ENCODE measurements around the gene DCDC2.
"Not testable (repeated sequence)": the region's sequence is repeated elsewhere in the genome, so short reads cannot be mapped to it uniquely, and the experiment has no call there.

Gene DCDC2

DNA sequence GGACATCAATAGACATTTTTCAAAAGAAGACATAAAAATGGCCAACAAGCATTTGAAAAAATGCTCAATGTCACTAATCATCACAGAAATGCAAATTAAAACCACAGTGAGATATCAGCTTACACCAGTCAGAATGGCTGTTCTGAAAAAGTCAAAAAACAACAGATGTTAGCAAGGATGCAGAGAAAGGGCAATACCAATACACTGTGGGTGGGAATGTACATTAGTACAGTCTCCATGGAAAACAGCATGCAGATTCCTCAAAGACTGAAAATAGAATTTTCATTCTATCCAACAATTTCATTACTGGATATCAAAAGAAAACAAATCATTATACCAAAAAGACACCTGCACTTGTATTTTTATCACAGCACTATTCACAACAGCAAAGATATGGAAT, 85.3 kb downstream of the DCDC2 start:
- no peak overlapping the region for H4K91ac ChIP-seq (ENCODE audit: low read depth, low read length)
- no peak overlapping the region for H2AFZ ChIP-seq (ENCODE audit: insufficient read depth, low read length, poor library complexity)
- H3K4ac ChIP-seq (ENCODE audit: low read depth, low read length): no peak overlapping the region
- no peak overlapping the region for H3K4me2 ChIP-seq (ENCODE audit: low read length)
- no peak overlapping the region for H4K8ac ChIP-seq (ENCODE audit: low read depth, low read length)
- H3K23ac ChIP-seq (ENCODE audit: low read length): no peak overlapping the region
- no peaks in the 10 kb centered on the region for H3K27me3 ChIP-seq (ENCODE audit: insufficient read depth, low read length)
- no peak overlapping the region for H3K9ac ChIP-seq (ENCODE audit: low read length)
- no peak overlapping the region for H3K18ac ChIP-seq (ENCODE audit: low read length)
- H3K4me3 ChIP-seq (ENCODE audit: low read depth, low read length): no peak overlapping the region
- H2BK5ac ChIP-seq (ENCODE audit: low read depth, low read length, poor library complexity): no peak overlapping the region
- H3K79me1 ChIP-seq (ENCODE audit: low read length): no peaks in the 10 kb centered on the region
- no peak overlapping the region for H3K27ac ChIP-seq (ENCODE audit: low read depth, low read length)
- no peak overlapping the region for H2BK12ac ChIP-seq (ENCODE audit: low read length)
- H3K4me1 ChIP-seq (ENCODE audit: control insufficient read depth in 1 of 2, insufficient read depth in 2 of 2, low read length in 2 of 2): peaks cover 6 to 8% of the 10 kb centered on the region in 2 experiments
- no peak overlapping the region for H2AK5ac ChIP-seq (ENCODE audit: low read length)
- H4K12ac ChIP-seq (ENCODE audit: low read depth, low read length): no peak overlapping the region
- H3K36me3 ChIP-seq (ENCODE audit: control insufficient read depth in 1 of 2, insufficient read depth in 2 of 2, low read length in 2 of 2): no peaks in the 10 kb centered on the region
- no peak overlapping the region for H3K14ac ChIP-seq (ENCODE audit: low read length)
- no peaks in the 10 kb centered on the region for H3K9me3 ChIP-seq (ENCODE audit: insufficient read depth, low read depth, low read length)
- no peak overlapping the region for H2BK120ac ChIP-seq (ENCODE audit: insufficient read depth, low read length, poor library complexity)
- DNase-seq: no peak
- H3K79me2 ChIP-seq (ENCODE audit: control insufficient read depth, insufficient read depth, low read length, poor library complexity): no peaks in the 10 kb centered on the region

DNA sequence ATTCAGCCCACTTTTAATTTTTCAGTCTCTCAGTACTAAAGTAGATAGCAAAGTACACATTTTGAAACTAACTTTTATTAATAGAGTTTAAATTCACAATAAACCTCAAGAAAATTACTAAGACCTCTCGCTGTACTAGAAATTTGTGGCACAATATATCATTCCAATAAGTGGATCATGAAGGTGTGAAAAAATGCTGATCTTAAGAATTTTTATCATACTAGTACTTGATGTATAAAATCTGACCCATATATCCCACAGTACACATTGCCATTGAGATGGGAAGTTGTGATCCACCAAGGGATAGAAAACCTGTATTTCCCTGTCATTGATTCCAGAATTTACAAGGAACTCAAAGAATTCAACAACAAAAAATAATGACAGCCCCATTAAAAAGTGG, 85.7 kb downstream of the DCDC2 start:
- Histone ChIP-seq H3K36me3 (ENCODE audit: control insufficient read depth in 1 of 2, insufficient read depth in 2 of 2, low read length in 2 of 2) (no peaks in the 10 kb centered on the region), H3K27ac (ENCODE audit: low read depth, low read length) (no peak overlapping the region), H2AFZ (ENCODE audit: insufficient read depth, low read length, poor library complexity) (no peak overlapping the region), H2BK12ac (ENCODE audit: low read length) (no peak overlapping the region), H4K91ac (ENCODE audit: low read depth, low read length) (no peak overlapping the region), H3K4ac (ENCODE audit: low read depth, low read length) (no peak overlapping the region), H4K12ac (ENCODE audit: low read depth, low read length) (no peak overlapping the region), H3K4me1 (ENCODE audit: control insufficient read depth in 1 of 2, insufficient read depth in 2 of 2, low read length in 2 of 2) (peaks cover 6 to 8% of the 10 kb centered on the region in 2 experiments), H2BK120ac (ENCODE audit: insufficient read depth, low read length, poor library complexity) (no peak overlapping the region), H3K4me3 (ENCODE audit: low read depth, low read length) (no peak overlapping the region), H3K4me2 (ENCODE audit: low read length) (no peak overlapping the region), H3K9ac (ENCODE audit: low read length) (no peak overlapping the region), H2BK5ac (ENCODE audit: low read depth, low read length, poor library complexity) (no peak overlapping the region), H3K27me3 (ENCODE audit: insufficient read depth, low read length) (no peaks in the 10 kb centered on the region), H3K9me3 (ENCODE audit: insufficient read depth, low read depth, low read length) (no peaks in the 10 kb centered on the region), H3K18ac (ENCODE audit: low read length) (no peak overlapping the region), H3K79me1 (ENCODE audit: low read length) (no peaks in the 10 kb centered on the region), H3K79me2 (ENCODE audit: control insufficient read depth, insufficient read depth, low read length, poor library complexity) (no peaks in the 10 kb centered on the region), H3K23ac (ENCODE audit: low read length) (no peak overlapping the region), H4K8ac (ENCODE audit: low read depth, low read length) (no peak overlapping the region), H3K14ac (ENCODE audit: low read length) (no peak overlapping the region), H2AK5ac (ENCODE audit: low read length) (no peak overlapping the region)
- DNase-seq: no peak
- WGBS (ENCODE audit: extremely low coverage, insufficient coverage, insufficient read length): no CpG with 5 or more reads among the region's 1 CpG

DNA sequence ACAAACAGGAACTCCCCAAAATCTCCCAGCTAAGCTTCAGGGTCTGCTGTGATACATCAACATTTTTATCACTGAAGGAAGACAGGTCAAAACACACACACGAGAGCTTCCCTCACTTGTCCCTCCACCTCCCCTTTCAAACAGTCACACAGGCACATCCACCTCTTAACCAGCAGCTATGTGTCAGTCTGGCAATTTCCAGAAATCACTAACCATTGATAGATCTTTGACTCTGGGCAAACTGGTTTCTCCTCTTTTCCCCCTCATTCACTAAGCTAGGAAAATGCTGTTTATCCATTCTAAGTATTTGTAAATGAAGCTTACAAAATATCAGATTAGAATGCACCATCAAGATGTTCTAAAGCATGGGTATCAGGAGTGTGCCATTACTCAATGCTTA, 87.8 kb downstream of the DCDC2 start:
- no peak overlapping the region for H4K12ac ChIP-seq (ENCODE audit: low read depth, low read length)
- H2BK12ac ChIP-seq (ENCODE audit: low read length): no peak overlapping the region
- H3K4ac ChIP-seq (ENCODE audit: low read depth, low read length): no peak overlapping the region
- no peak overlapping the region for H3K4me2 ChIP-seq (ENCODE audit: low read length)
- H3K23ac ChIP-seq (ENCODE audit: low read length): no peak overlapping the region
- no peaks in the 10 kb centered on the region for H3K27me3 ChIP-seq (ENCODE audit: insufficient read depth, low read length)
- H3K14ac ChIP-seq (ENCODE audit: low read length): no peak overlapping the region
- H3K9ac ChIP-seq (ENCODE audit: low read length): no peak overlapping the region
- no peaks in the 10 kb centered on the region for H3K9me3 ChIP-seq (ENCODE audit: insufficient read depth, low read depth, low read length)
- no peaks in the 10 kb centered on the region for H3K36me3 ChIP-seq (ENCODE audit: control insufficient read depth in 1 of 2, insufficient read depth in 2 of 2, low read length in 2 of 2)
- no peak overlapping the region for H3K4me3 ChIP-seq (ENCODE audit: low read depth, low read length)
- no peak overlapping the region for H4K8ac ChIP-seq (ENCODE audit: low read depth, low read length)
- H2AK5ac ChIP-seq (ENCODE audit: low read length): no peak overlapping the region
- no peak overlapping the region for H2BK120ac ChIP-seq (ENCODE audit: insufficient read depth, low read length, poor library complexity)
- no peak overlapping the region for H3K18ac ChIP-seq (ENCODE audit: low read length)
- H2BK5ac ChIP-seq (ENCODE audit: low read depth, low read length, poor library complexity): no peak overlapping the region
- H4K91ac ChIP-seq (ENCODE audit: low read depth, low read length): no peak overlapping the region
- no peaks in the 10 kb centered on the region for H3K79me2 ChIP-seq (ENCODE audit: control insufficient read depth, insufficient read depth, low read length, poor library complexity)
- H3K4me1 ChIP-seq (ENCODE audit: control insufficient read depth in 1 of 2, insufficient read depth in 2 of 2, low read length in 2 of 2): peaks cover 6 to 8% of the 10 kb centered on the region in 2 experiments
- WGBS (ENCODE audit: extremely low coverage, insufficient coverage, insufficient read length): no CpG with 5 or more reads among the region's 1 CpG
- peak; percentile 50 to 80 for DNase-seq
- no peak overlapping the region for H3K27ac ChIP-seq (ENCODE audit: low read depth, low read length)
- no peak overlapping the region for H2AFZ ChIP-seq (ENCODE audit: insufficient read depth, low read length, poor library complexity)
- no peaks in the 10 kb centered on the region for H3K79me1 ChIP-seq (ENCODE audit: low read length)

GRCh38 chr6:24258214-24258613, 99.6 kb downstream of the DCDC2 start:
- H3K4me1 ChIP-seq (ENCODE audit: control insufficient read depth in 1 of 2, insufficient read depth in 2 of 2, low read length in 2 of 2); H4K12ac ChIP-seq (ENCODE audit: low read depth, low read length); H3K27me3 ChIP-seq (ENCODE audit: insufficient read depth, low read length); H2BK12ac ChIP-seq (ENCODE audit: low read length); H4K91ac ChIP-seq (ENCODE audit: low read depth, low read length); H3K14ac ChIP-seq (ENCODE audit: low read length); H3K4ac ChIP-seq (ENCODE audit: low read depth, low read length); H3K79me1 ChIP-seq (ENCODE audit: low read length); H3K79me2 ChIP-seq (ENCODE audit: control insufficient read depth, insufficient read depth, low read length, poor library complexity); H3K9me3 ChIP-seq (ENCODE audit: insufficient read depth, low read depth, low read length); H3K4me2 ChIP-seq (ENCODE audit: low read length); H3K23ac ChIP-seq (ENCODE audit: low read length); H2BK5ac ChIP-seq (ENCODE audit: low read depth, low read length, poor library complexity); H3K18ac ChIP-seq (ENCODE audit: low read length); DNase-seq; H3K9ac ChIP-seq (ENCODE audit: low read length); H2AK5ac ChIP-seq (ENCODE audit: low read length); H3K36me3 ChIP-seq (ENCODE audit: control insufficient read depth in 1 of 2, insufficient read depth in 2 of 2, low read length in 2 of 2); H2AFZ ChIP-seq (ENCODE audit: insufficient read depth, low read length, poor library complexity); H3K4me3 ChIP-seq (ENCODE audit: low read depth, low read length); H2BK120ac ChIP-seq (ENCODE audit: insufficient read depth, low read length, poor library complexity); H4K8ac ChIP-seq (ENCODE audit: low read depth, low read length); H3K27ac ChIP-seq (ENCODE audit: low read depth, low read length): not testable (repeated sequence)
- no CpG with 5 or more reads among the region's 6 CpGs for WGBS (ENCODE audit: extremely low coverage, insufficient coverage, insufficient read length)
